ENCODE data around the gene HCRTR1.
A peak's percentile ranks its signal among the peaks of the same experiment; 100 is the strongest.

Gene HCRTR1

GRCh38 chr1:31576743-31577455 lies 40.6 kb upstream of the HCRTR1 start:
- no peak for TF ChIP-seq CTCF (IDR thresholded peaks at IDR 0.05; ENCODE audit: extremely low read depth, missing control alignments)
- DNase-seq (ENCODE audit: low spot score): peak; percentile 32

DNA sequence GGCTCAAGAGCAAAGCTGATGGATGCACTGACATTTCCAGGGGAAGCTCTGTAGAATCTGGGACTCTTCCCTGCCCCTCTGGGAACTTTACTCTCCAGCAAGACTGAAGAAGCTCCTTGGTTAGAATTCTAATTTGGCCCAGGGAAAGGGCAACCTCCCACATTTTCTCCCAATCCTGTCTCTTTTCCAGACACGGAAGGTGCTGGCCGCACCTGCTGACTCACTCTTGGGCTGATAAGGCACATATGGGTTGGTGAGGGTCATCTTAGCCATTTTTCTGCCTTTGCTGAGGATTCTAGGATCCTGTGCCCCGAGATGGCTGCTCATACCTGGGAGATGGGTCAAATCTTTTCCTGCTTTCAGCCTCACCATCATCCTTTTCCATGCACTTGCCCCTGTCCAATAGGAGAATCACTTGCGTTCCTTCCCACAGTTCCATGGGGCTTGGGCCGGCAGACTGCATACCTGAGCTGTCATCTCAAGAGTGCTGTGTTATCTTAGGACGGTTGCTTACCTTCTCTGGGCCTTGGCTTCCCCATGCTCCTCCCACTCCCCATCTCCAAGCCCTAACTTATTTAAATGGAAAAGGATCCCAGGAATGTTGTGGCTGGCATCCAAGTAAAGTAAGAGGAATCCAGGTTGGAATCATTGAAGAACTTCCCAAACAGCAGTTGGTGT lies 39.8 kb upstream of the HCRTR1 start:
- no peak for DNase-seq (ENCODE audit: low spot score)
- TF ChIP-seq CTCF (IDR thresholded peaks at IDR 0.05; ENCODE audit: extremely low read depth, missing control alignments): no peak

DNA sequence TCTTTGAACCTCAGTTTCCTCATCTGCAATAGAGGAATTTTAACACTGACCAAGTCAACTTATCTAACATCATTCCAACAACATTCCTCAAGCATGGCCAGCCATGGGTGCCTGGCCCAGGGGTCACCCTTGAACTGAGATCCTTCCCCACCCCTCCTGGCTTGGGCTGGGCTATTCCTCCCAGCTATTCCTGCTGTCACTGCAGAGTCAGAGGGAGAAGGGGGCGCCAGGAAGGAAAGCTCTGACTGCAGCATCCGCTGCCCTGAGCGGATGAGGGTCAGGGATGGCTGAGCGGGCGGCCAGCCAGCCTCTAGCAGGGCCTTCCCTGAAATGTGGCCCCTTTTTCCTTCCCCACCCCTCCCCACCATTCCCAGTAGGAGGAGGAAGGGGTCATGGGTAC lies 38.1 kb upstream of the HCRTR1 start:
- DNase-seq (ENCODE audit: low spot score): no peak
- no peak for TF ChIP-seq CTCF (IDR thresholded peaks at IDR 0.05; ENCODE audit: extremely low read depth, missing control alignments)

GRCh38 chr1:31580513-31580870 lies 37.0 kb upstream of the HCRTR1 start:
- no peak for DNase-seq (ENCODE audit: low spot score)

GRCh38 chr1:31580891-31581603 lies 36.4 kb upstream of the HCRTR1 start:
- DNase-seq (ENCODE audit: low spot score): no peak
- TF ChIP-seq CTCF (IDR thresholded peaks at IDR 0.05; ENCODE audit: extremely low read depth, missing control alignments): no peak

More at GRCh38 chr1:31580513-31580870, 37.0 kb upstream of the HCRTR1 start:
- TF ChIP-seq CTCF (IDR thresholded peaks at IDR 0.05; ENCODE audit: extremely low read depth, missing control alignments): no peak

DNA sequence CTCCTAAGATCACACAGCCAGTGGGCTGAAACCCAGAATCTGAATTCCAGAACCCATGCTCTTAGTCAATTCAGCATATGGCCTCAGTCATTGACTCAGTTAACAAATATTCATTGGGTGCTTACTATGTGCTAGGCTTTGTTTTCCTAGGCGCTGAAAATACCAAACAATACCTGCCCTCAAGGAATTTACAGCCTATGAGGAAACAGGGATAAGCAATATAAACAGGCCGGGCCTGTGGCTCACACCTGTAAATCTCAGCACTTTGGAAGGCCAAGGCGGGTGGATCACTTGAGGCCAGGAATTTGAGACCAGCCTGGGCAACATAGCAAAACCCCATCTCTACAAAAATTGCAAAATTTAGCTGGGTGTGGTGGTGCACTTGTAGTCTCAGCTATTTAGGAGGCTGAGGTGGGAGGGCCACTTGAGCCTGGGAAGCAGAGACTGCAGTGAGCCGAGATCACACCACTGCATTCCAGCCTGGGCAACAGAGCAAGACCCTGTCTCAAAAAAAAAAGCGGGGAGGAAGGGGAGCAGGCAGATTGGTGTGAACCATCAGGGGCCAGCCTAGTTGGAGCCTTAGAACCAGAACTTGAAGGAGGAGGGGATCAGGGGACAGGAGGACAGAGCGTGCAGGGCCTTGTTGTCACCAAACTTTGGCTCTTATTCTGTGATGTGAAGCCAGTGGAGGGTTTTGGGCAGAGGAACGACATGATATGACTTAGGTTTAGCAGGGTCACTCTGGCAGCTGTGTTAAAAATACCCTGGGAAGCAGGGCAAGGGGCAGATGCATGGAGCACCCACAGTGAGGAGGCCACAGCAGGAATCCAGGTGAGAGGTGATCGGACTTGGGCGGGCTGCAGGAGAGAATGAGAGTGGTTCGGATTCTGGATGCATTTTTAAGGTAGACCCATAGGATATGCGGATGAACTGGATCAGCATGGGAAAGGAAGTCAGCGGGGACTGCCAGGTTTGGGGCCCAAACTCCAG lies 35.4 kb upstream of the HCRTR1 start:
- no peak for DNase-seq (ENCODE audit: low spot score)
- no peak for TF ChIP-seq CTCF (IDR thresholded peaks at IDR 0.05; ENCODE audit: extremely low read depth, missing control alignments)

All from GM20000 (cell line).